ENCODE measurements around the gene TPCN1.

GRCh38 chr12:113333877-113334785 lies 112.9 kb downstream of the TPCN1 start:
- TF ChIP-seq CTCF (IDR thresholded peaks at IDR 0.05) (no peak), POLR2A (IDR thresholded peaks at IDR 0.05) (no peak)
